GM18873 (cell line): ENCODE measurements around the gene HLA-DQB1.
"Not testable (repeated sequence)": the region's sequence is repeated elsewhere in the genome, so short reads cannot be mapped to it uniquely, and the experiment has no call there.

Experiments
- ATAC-seq: cut with Tn5 transposase; IDR thresholded peaks from one replicate; pipeline ENCODE4 v1.9.1; 2021; ENCODE audit warnings: mild to moderate bottlenecking, moderate library complexity, moderate number of reproducible peaks; ENCODE audit not compliant: unreplicated experiment, low FRiP score

HLA-DQB1 gene

DNA sequence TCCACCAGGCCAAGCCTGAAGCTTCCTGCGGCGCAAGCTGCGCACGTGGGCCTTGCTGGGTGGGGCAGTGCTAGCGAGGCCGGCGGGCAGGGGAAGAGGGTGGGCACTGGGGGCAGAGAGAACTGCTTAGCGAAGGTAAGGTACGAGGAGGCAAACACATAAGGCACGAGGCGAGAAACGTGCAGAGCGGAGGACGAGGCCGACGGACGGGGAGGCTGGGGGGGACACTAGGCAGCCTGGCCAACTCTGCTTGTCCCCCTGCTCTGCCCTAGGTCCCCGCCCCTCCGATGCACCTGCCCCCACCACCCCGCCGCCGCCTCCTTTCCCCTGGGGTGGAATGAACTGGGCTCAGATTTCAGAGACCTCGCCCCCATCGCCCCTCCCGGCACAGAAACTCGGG, 2.1 kb downstream of the HLA-DQB1 start:
- no peak for ATAC-seq

DNA sequence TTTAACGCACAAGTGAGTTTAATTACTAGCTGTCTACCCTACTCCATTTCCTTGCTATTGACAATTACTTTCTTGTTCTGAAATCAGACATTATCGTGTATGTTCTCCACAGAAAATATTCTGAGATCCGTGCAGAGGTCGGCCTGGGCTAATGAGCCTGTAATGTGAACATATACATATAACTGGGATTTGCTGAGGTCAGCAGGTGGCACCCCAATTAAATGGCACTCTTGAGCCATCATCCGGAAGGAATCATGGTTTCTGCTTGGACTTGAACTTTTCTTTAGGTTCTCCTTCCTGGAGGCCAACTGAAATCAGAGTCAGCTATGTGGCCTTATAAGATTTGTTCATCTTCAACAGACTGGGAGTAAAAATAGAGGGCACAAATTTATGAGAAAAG, 3.6 kb downstream of the HLA-DQB1 start:
- ATAC-seq, result no peak

- no peak for ATAC-seq
Measured at GRCh38 chr6:32662099-32662498, 4.4 kb downstream of the HLA-DQB1 start.

DNA sequence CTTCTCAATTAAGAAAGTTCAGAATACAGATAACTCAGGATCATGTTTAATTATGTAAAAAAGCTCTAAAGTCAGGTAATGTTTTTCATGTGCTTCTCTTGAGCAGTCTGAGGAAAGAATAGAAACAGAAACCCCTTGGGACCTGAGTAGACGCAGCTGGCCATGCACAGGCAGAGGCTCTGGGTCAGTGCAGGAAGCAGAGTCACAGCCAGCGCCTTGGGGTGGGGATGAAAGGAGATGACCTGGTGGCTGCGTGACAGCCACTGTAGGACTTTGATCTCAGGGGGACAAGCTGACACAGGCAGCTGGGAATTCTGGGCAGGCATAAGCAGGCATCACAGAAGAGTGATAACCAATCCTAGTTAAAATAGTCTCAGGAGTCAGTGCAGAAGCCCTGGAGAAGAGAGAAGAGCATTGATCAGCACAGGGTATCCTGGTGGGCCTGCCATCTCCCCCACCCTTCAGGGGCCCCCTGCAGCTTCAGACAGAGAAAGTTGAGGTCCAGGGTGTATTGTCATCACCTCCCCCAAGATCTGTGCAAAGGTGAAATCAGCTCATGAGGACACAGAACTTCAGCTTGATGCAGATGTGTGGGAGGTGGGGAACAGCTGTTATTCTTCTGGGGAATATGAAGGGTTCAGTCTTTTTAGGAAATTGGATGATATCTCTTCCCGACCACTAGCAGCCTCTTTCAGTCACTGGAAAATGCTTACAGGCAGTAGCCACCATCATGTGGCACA, 6.4 kb downstream of the HLA-DQB1 start:
- ATAC-seq, result no peak

DNA sequence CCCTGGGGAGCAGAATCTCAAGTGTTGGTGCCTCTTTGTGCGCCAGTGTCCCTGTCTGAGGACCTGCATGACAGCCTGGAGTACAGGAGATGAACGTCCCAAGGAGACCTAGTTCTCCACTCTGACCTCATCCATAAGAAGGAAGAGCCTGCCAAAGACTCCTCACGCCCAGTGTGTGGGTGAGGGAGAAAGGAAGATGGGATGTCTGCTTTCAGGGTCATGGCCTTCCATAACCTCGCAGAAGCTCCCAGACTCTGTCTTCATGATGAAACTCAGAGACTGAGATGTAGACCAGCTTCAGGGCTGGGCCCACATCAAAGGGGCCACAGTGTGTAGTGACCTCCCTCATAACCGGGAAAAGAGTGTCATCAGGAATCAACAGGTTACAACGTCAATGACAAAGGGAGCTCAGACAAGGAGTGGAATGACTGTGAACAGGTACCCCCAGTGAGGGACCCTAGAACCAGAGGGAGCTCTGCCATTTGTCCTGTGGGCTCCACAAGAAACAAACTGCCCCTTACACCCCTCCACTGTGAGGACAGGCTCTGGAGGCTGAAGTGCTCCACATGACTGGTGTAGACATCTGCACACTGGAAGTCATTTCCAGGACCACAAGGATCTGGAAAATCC, 8.1 kb downstream of the HLA-DQB1 start:
- ATAC-seq, result no peak

DNA sequence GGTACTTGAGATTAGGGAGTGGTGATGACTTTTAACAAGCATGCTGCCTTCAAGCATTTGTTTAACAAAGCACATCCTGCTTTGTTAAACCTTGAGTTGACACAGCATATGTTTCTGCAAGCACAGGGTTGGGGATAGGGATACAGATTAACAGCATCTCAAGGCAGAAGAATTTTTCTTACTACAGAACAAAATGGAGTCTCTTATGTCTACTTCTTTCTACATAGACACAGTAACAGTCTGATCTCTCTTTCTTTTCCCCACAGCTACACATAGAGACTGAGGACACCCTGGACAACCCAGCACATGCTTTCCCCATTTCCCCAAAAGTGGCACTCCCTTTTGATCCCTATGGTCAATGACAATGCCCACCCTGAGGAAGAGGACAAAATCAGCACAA, 8.6 kb downstream of the HLA-DQB1 start:
- ATAC-seq, result not testable (repeated sequence)

GRCh38 chr6:32657329-32657728, 9.1 kb downstream of the HLA-DQB1 start:
- ATAC-seq, result not testable (repeated sequence)

DNA sequence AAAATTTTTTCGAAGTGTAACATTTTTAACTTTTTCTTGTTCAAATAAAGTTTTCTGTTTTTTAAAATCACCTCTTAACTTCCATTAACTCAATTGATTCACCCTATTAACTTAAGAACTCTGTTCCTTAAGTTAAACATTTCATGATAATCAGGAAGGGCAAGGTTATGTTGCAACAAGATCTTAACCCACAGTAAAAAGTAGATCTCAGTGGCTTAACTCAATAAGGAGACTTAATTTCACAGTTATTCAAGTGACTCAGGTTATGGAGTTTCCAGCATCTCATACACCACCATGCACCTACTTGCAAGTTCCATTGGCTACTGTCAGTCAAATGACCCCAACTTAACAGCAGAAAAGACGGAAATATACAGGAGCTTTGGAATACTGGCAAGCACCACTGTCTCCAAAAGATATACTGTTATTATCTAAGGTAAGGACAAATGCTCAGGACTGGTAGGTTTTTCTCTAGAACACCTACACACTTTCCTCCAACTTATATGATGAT, 11.2 kb downstream of the HLA-DQB1 start:
- no peak for ATAC-seq

GRCh38 chr6:32645047-32645703, 21.3 kb downstream of the HLA-DQB1 start:
- ATAC-seq, result no peak

- no peak for ATAC-seq
Measured at GRCh38 chr6:32643904-32644303, 22.6 kb downstream of the HLA-DQB1 start.

- no peak for ATAC-seq
Measured at GRCh38 chr6:32642720-32643106, 23.7 kb downstream of the HLA-DQB1 start.

GRCh38 chr6:32641785-32642719, 24.4 kb downstream of the HLA-DQB1 start:
- ATAC-seq, result not testable (repeated sequence)

GRCh38 chr6:32641122-32641521, 25.3 kb downstream of the HLA-DQB1 start:
- no peak for ATAC-seq

DNA sequence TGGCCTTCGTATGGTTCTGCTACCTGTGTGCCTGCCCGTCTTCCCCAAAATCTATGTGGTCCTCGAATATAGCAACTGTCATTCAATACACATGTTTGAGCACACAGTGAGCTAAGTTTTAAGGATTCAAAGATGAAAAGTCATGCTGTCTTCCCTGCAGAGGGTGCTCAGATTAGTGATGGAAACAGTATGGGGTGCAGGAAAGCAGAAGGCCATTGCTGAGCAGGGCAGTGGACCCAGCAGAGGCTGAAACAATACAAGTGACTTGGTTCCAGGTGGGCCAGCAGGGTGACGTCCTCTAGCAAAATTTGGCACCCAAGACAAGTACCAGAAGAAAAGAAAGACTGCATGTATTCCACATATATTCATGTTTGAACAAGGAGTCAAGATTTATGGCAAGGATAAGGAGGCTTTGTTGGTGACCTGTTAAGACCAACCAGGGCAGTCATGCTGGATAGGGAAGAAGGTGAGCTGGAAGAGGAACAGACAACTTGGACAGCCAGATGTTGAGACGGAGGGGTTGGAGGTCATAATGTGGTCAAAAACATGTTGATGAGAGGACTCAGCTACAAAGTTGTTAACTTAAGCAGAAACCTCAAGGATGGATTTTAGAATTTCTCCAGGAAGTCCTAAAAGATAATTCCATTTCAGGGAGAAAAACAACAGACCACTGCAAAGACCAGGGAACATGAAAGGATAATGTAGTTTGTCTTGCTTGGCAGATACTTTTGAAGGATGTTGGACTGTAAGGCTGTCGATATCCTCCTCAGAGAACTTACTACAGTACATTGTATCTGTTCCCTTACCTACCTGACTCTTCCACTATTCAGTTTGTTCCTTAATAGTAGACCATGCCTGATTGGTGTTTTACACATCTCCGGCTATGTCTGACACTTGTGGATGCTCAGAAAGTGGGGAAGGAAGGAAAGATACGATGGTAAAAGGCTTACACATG, 26.7 kb downstream of the HLA-DQB1 start:
- ATAC-seq, result no peak

- ATAC-seq, result no peak
Measured at GRCh38 chr6:32638532-32639219, 27.8 kb downstream of the HLA-DQB1 start.

- ATAC-seq, result no peak
Measured at GRCh38 chr6:32637883-32638282, 28.6 kb downstream of the HLA-DQB1 start.

GRCh38 chr6:32637219-32637880, 29.1 kb downstream of the HLA-DQB1 start, which contains the start of gene HLA-DQA1:
TSS of gene HLA-DQA1 (plus strand) at chr6:32637406. CDS start at chr6:32637459, 53 bp downstream.
- peak; percentile 75 for ATAC-seq

GRCh38 chr6:32635526-32636123, 30.8 kb downstream of the HLA-DQB1 start:
- ATAC-seq, result no peak
